Neural progenitor cell (in vitro differentiated cells): ENCODE data around the gene EFL1.

Experiments
- CTCF ChIP-seq: fragments of 200-600 bp; sonication (generic); IDR thresholded peaks from 2 replicates; pipeline ENCODE4 v1.5.1; 2017; ENCODE audit warnings: antibody characterized with exemption, mild to moderate bottlenecking
- EZH2 ChIP-seq: fragments of 200-600 bp; sonication (generic); IDR thresholded peaks from 2 replicates; pipeline ENCODE4 v1.6.1; 2017; ENCODE audit warnings: antibody characterized with exemption, mild to moderate bottlenecking, moderate library complexity
- EZH2phosphoT487 ChIP-seq: fragments of 200-600 bp; sonication (generic); IDR thresholded peaks from 2 replicates; pipeline ENCODE4 v1.6.1; 2017; ENCODE audit warnings: antibody characterized with exemption

DNA sequence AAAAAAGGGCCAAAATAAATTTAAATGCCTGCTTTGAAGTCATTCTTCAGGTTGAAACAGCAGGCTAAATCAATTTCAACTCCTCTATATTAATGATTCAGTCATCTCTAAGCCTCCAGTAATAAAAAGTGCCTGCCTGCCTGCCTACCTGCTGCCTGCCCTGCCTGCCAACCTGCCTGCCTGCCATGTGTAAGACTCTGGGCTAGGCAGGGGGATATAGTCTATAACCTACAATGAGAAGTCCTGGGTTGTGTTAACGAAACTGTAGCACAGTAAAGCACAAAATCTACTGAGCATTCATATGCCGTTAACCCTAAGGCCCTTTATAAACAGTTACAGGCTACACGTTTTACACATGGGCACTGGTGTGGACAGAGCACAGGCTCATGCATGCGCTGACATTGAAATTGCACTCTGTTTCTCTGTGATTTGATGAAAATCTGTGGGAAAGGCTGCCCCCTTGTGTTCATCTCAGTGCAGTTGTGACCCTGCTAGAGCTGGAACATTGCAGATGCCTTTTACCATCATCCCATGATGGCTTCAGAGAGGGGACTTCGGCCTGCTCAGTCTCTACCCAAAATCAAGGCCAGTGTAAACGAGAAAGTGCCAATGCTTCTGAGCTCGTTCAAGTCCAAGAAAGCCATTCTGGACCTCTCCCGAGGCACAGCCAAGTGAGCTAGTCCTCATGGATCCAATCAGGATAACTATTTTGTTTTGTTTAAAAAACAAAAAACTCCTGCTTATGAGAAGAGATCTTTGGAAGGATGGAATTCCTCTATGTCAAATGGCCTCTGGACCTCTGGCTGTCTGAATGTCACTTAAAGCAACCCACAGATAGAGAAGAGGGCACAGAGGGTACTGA is 64.6 kb downstream of the EFL1 start:
- TF ChIP-seq CTCF (peak; percentile 81), EZH2 (no peak), EZH2phosphoT487 (no peak)
